Activated naive CD4-positive, alpha-beta T cell treated with anti-CD3 and anti-CD28 coated beads, Interleukin-2, amount 50 U/mL, for 24 hours (primary cell): Measurements from ENCODE around the gene SEC63.
"Not testable (repeated sequence)": the region's sequence is repeated elsewhere in the genome, so short reads cannot be mapped to it uniquely, and the experiment has no call there.

Experiments used
- H3K27ac Mint-ChIP-seq: one replicate; pipeline ENCODE4 v1.8.0; 2021; ENCODE audit warnings: mild to moderate bottlenecking, mixed read lengths
- H3K27me3 Mint-ChIP-seq: one replicate; pipeline ENCODE4 v1.8.0; 2021; ENCODE audit warnings: mixed read lengths
- H3K36me3 Mint-ChIP-seq: one replicate; pipeline ENCODE4 v1.8.0; 2021; ENCODE audit warnings: mixed read lengths
- H3K4me1 Mint-ChIP-seq: one replicate; pipeline ENCODE4 v1.8.0; 2021; ENCODE audit warnings: mixed read lengths
- H3K4me3 Mint-ChIP-seq: one replicate; pipeline ENCODE4 v1.8.0; 2021; ENCODE audit warnings: mild to moderate bottlenecking, mixed read lengths
- H3K9me3 Mint-ChIP-seq: one replicate; pipeline ENCODE4 v1.8.0; 2021; ENCODE audit warnings: mixed read lengths

SEC63 gene

GRCh38 chr6:107917451-107918375 is 40.3 kb downstream of the SEC63 start:
- no peak overlapping the region for H3K4me3 Mint-ChIP-seq
- peaks cover 34% of the 10 kb centered on the region for H3K36me3 Mint-ChIP-seq
- no peaks in the 10 kb centered on the region for H3K4me1 Mint-ChIP-seq
- no peaks in the 10 kb centered on the region for H3K9me3 Mint-ChIP-seq
- H3K27me3 Mint-ChIP-seq = no peaks in the 10 kb centered on the region
- peak overlapping the region; percentile 55 for H3K27ac Mint-ChIP-seq

- H3K9me3 Mint-ChIP-seq, H3K4me3 Mint-ChIP-seq, H3K4me1 Mint-ChIP-seq, H3K27me3 Mint-ChIP-seq: not testable (repeated sequence)
- H3K27ac Mint-ChIP-seq = peak overlapping the region; percentile 55
- peaks cover 33% of the 10 kb centered on the region for H3K36me3 Mint-ChIP-seq
Measured at GRCh38 chr6:107916961-107917360, 41.0 kb downstream of the SEC63 start.

- no peaks in the 10 kb centered on the region for H3K27me3 Mint-ChIP-seq
- H3K9me3 Mint-ChIP-seq = no peaks in the 10 kb centered on the region
- H3K4me3 Mint-ChIP-seq = no peak overlapping the region
- H3K27ac Mint-ChIP-seq = no peak overlapping the region
- H3K36me3 Mint-ChIP-seq = peaks cover 17% of the 10 kb centered on the region
- no peaks in the 10 kb centered on the region for H3K4me1 Mint-ChIP-seq
Measured at GRCh38 chr6:107911692-107912091, 46.3 kb downstream of the SEC63 start.

GRCh38 chr6:107894809-107895396 is 63.1 kb downstream of the SEC63 start:
- Mint-ChIP-seq H3K36me3 (peaks cover 40% of the 10 kb centered on the region), H3K27ac (no peak overlapping the region), H3K4me3 (no peak overlapping the region), H3K27me3 (no peaks in the 10 kb centered on the region), H3K9me3 (peaks cover 5% of the 10 kb centered on the region), H3K4me1 (peaks cover 6% of the 10 kb centered on the region)

- not testable (repeated sequence) for H3K9me3 Mint-ChIP-seq, H3K4me1 Mint-ChIP-seq, H3K4me3 Mint-ChIP-seq, H3K27me3 Mint-ChIP-seq
- Mint-ChIP-seq H3K36me3 (peaks cover 51% of the 10 kb centered on the region), H3K27ac (peak overlapping the region; percentile 36)
Measured at GRCh38 chr6:107890431-107890830, 67.6 kb downstream of the SEC63 start.

GRCh38 chr6:107885950-107886349 is 72.1 kb downstream of the SEC63 start:
- H3K4me1 Mint-ChIP-seq, H3K4me3 Mint-ChIP-seq, H3K27me3 Mint-ChIP-seq, H3K27ac Mint-ChIP-seq, H3K9me3 Mint-ChIP-seq: not testable (repeated sequence)
- peaks cover 41% of the 10 kb centered on the region for H3K36me3 Mint-ChIP-seq

- Mint-ChIP-seq H3K27me3 (no peaks in the 10 kb centered on the region), H3K4me3 (no peak overlapping the region), H3K36me3 (peaks cover 9% of the 10 kb centered on the region), H3K4me1 (no peaks in the 10 kb centered on the region), H3K27ac (no peak overlapping the region), H3K9me3 (no peaks in the 10 kb centered on the region)
Measured at GRCh38 chr6:107879941-107880340, 78.1 kb downstream of the SEC63 start.

GRCh38 chr6:107877968-107878367 is 80.0 kb downstream of the SEC63 start:
- H3K4me1 Mint-ChIP-seq = no peaks in the 10 kb centered on the region
- peaks cover 9% of the 10 kb centered on the region for H3K36me3 Mint-ChIP-seq
- H3K9me3 Mint-ChIP-seq = no peaks in the 10 kb centered on the region
- H3K27me3 Mint-ChIP-seq = no peaks in the 10 kb centered on the region
- H3K27ac Mint-ChIP-seq = no peak overlapping the region
- H3K4me3 Mint-ChIP-seq = no peak overlapping the region

- no peaks in the 10 kb centered on the region for H3K27me3 Mint-ChIP-seq
- H3K27ac Mint-ChIP-seq = no peak overlapping the region
- H3K4me3 Mint-ChIP-seq = no peak overlapping the region
- peaks cover 11% of the 10 kb centered on the region for H3K36me3 Mint-ChIP-seq
- no peaks in the 10 kb centered on the region for H3K9me3 Mint-ChIP-seq
- peaks cover 24% of the 10 kb centered on the region for H3K4me1 Mint-ChIP-seq
Measured at GRCh38 chr6:107871976-107872375, 86.0 kb downstream of the SEC63 start.

GRCh38 chr6:107871512-107871911 is 86.5 kb downstream of the SEC63 start:
- H3K4me3 Mint-ChIP-seq, H3K27me3 Mint-ChIP-seq, H3K9me3 Mint-ChIP-seq: not testable (repeated sequence)
- Mint-ChIP-seq H3K36me3 (peaks cover 11% of the 10 kb centered on the region), H3K27ac (peak overlapping the region; percentile 91), H3K4me1 (peaks cover 24% of the 10 kb centered on the region)

- Mint-ChIP-seq H3K27me3 (no peaks in the 10 kb centered on the region), H3K36me3 (peaks cover 11% of the 10 kb centered on the region), H3K27ac (peak overlapping the region; percentile 32), H3K9me3 (no peaks in the 10 kb centered on the region), H3K4me3 (no peak overlapping the region), H3K4me1 (peaks cover 24% of the 10 kb centered on the region)
Measured at GRCh38 chr6:107871016-107871415, 87.0 kb downstream of the SEC63 start.

- peaks cover 11% of the 10 kb centered on the region for H3K36me3 Mint-ChIP-seq
- no peaks in the 10 kb centered on the region for H3K9me3 Mint-ChIP-seq
- H3K27me3 Mint-ChIP-seq = no peaks in the 10 kb centered on the region
- H3K4me1 Mint-ChIP-seq = peaks cover 24% of the 10 kb centered on the region
- no peak overlapping the region for H3K4me3 Mint-ChIP-seq
- peak overlapping the region; percentile 32 for H3K27ac Mint-ChIP-seq
Measured at GRCh38 chr6:107870381-107870780, 87.6 kb downstream of the SEC63 start.

- Mint-ChIP-seq H3K36me3 (peaks cover 11% of the 10 kb centered on the region), H3K4me1 (peaks cover 24% of the 10 kb centered on the region), H3K9me3 (no peaks in the 10 kb centered on the region), H3K27ac (peak overlapping the region; percentile 94), H3K4me3 (peak overlapping the region; percentile 24), H3K27me3 (no peaks in the 10 kb centered on the region)
Measured at GRCh38 chr6:107869871-107870270, 88.1 kb downstream of the SEC63 start.

GRCh38 chr6:107868867-107869611 is 89.0 kb downstream of the SEC63 start:
- H3K27me3 Mint-ChIP-seq = no peaks in the 10 kb centered on the region
- peak overlapping the region; percentile 94 for H3K27ac Mint-ChIP-seq
- H3K4me1 Mint-ChIP-seq = peaks cover 24% of the 10 kb centered on the region
- H3K4me3 Mint-ChIP-seq = peak overlapping the region; percentile 52
- peaks cover 11% of the 10 kb centered on the region for H3K36me3 Mint-ChIP-seq
- no peaks in the 10 kb centered on the region for H3K9me3 Mint-ChIP-seq

- Mint-ChIP-seq H3K4me1 (peaks cover 24% of the 10 kb centered on the region), H3K36me3 (peaks cover 11% of the 10 kb centered on the region), H3K27ac (no peak overlapping the region), H3K9me3 (no peaks in the 10 kb centered on the region), H3K27me3 (peaks cover 1% of the 10 kb centered on the region), H3K4me3 (no peak overlapping the region)
Measured at GRCh38 chr6:107867302-107867615, 90.7 kb downstream of the SEC63 start.
